IMR-90 (cell line): ENCODE data around the gene TANGO2. TPM values are rescaled to one million over a fixed set of nuclear protein-coding genes. Genes with fewer than 3 reads are reported as not detected.

Experiments used
- ATAC-seq: fragments of 200-7000 bp; cut with Tn5 transposase; 2 replicates; pipeline ENCODE4 v1.9.1; 2020; ENCODE audit warnings: low read depth, mild to moderate bottlenecking, moderate library complexity
- BruUV-seq: library from RNA; stranded (reverse); fragments of 400-500 nt; replicated peaks from 2 replicates; lab custom pipeline; 2021; lab: Mats Ljungman, UMichigan
- CTCF ChIA-PET: fragments of 300-600 bp; formaldehyde crosslinking; extraction: SDS; loops from one replicate; lab custom pipeline; 2021; ENCODE audit warnings: antibody characterized with exemption; lab: Yijun Ruan, JAX
- POLR2A ChIA-PET: fragments of 300-600 bp; sonication (Branson Sonifier 250); formaldehyde crosslinking; loops from one replicate; lab custom pipeline; 2022; ENCODE audit warnings: antibody characterized with exemption; ENCODE audit not compliant: unreplicated experiment; lab: Charles Lee
- DNase-seq: peaks from one replicate; pipeline ENCODE4 v3.0.0; 2013
- H2AFZ ChIP-seq: replicated peaks from 2 replicates; pipeline ENCODE3; 2013; ENCODE audit warnings: low read length, mild to moderate bottlenecking; ENCODE audit not compliant: poor library complexity
- H2AK5ac ChIP-seq: 2 replicates; pipeline ENCODE4 v1.6.1; 2013; ENCODE audit warnings: low read depth, low read length, inconsistent platforms
- H2AK9ac ChIP-seq: replicated peaks from 2 replicates; pipeline ENCODE3; 2013; ENCODE audit warnings: mild to moderate bottlenecking, low read depth, low read length, moderate library complexity; ENCODE audit not compliant: poor library complexity
- H2BK120ac ChIP-seq: 2 replicates; pipeline ENCODE4 v1.6.1; 2013; ENCODE audit warnings: low read depth, low read length, inconsistent platforms
- H2BK15ac ChIP-seq: 3 replicates; pipeline ENCODE4 v1.6.1; 2013; ENCODE audit warnings: low read depth, low read length, inconsistent platforms
- H2BK20ac ChIP-seq: 2 replicates; pipeline ENCODE4 v1.6.1; 2013; ENCODE audit warnings: low read depth, mild to moderate bottlenecking, inconsistent platforms, low read length, moderate library complexity
- H2BK5ac ChIP-seq: 2 replicates; pipeline ENCODE4 v1.6.1; 2013; ENCODE audit warnings: mild to moderate bottlenecking, low read depth, low read length, inconsistent platforms; ENCODE audit not compliant: poor library complexity, severe bottlenecking
- H3K14ac ChIP-seq: replicated peaks from 2 replicates; pipeline ENCODE4 v1.6.1; 2013; ENCODE audit warnings: low read depth, low read length, inconsistent platforms
- H3K18ac ChIP-seq: 2 replicates; pipeline ENCODE4 v1.6.1; 2013; ENCODE audit warnings: low read depth, low read length, control low read depth
- H3K23ac ChIP-seq: 2 replicates; pipeline ENCODE4 v1.6.1; 2013; ENCODE audit warnings: low read depth, low read length, inconsistent platforms
- H3K27ac ChIP-seq: 2 replicates; pipeline ENCODE4 v1.5.1; 2013; ENCODE audit warnings: mild to moderate bottlenecking, control low read depth, low read length; ENCODE audit not compliant: insufficient read depth
- H3K27me3 ChIP-seq: 2 replicates; pipeline ENCODE4 v1.6.1; 2013; ENCODE audit warnings: low read length; ENCODE audit not compliant: control insufficient read depth, insufficient read depth
- H3K36me3 ChIP-seq: 2 replicates; pipeline ENCODE4 v1.6.1; 2013; ENCODE audit warnings: low read length, mixed read lengths; ENCODE audit not compliant: control insufficient read depth, insufficient read depth
- H3K4ac ChIP-seq: 2 replicates; pipeline ENCODE4 v1.6.1; 2013; ENCODE audit warnings: low read depth, low read length, inconsistent platforms
- H3K4me1 ChIP-seq: 2 replicates; pipeline ENCODE4 v1.6.1; 2013; ENCODE audit warnings: low read length, mixed read lengths; ENCODE audit not compliant: control insufficient read depth, insufficient read depth
- H3K4me2 ChIP-seq: 2 replicates; pipeline ENCODE4 v1.6.1; 2013; ENCODE audit warnings: low read depth, mild to moderate bottlenecking, control low read depth, low read length, moderate library complexity
- H3K4me3 ChIP-seq: 2 replicates; pipeline ENCODE4 v1.5.1; 2013; ENCODE audit warnings: low read depth, mild to moderate bottlenecking, control low read depth, low read length, moderate library complexity; ENCODE audit not compliant: insufficient read depth
- H3K56ac ChIP-seq: 2 replicates; pipeline ENCODE4 v1.6.1; 2013; ENCODE audit warnings: low read length, inconsistent platforms; ENCODE audit not compliant: insufficient read depth; ENCODE audit errors: extremely low read depth
- H3K79me1 ChIP-seq, 2 experiments: 2 replicates each; pipeline ENCODE4 v1.6.1; 2013; ENCODE audit warnings: low read length in 2 of 2, inconsistent platforms in 1 of 2, low read depth in 1 of 2
- H3K9ac ChIP-seq: 2 replicates; pipeline ENCODE4 v1.6.1; 2013; ENCODE audit warnings: low read depth, low read length, control low read depth
- H3K9me1 ChIP-seq: 2 replicates; pipeline ENCODE4 v1.6.1; 2013; ENCODE audit warnings: low read length, inconsistent platforms; ENCODE audit not compliant: insufficient read depth
- H3K9me3 ChIP-seq: 2 replicates; pipeline ENCODE4 v1.6.1; 2013; ENCODE audit warnings: low read length; ENCODE audit not compliant: control insufficient read depth, insufficient read depth
- H4K20me1 ChIP-seq: 2 replicates; pipeline ENCODE4 v1.6.1; 2013; ENCODE audit warnings: low read length, inconsistent platforms; ENCODE audit not compliant: insufficient read depth
- H4K5ac ChIP-seq: 2 replicates; pipeline ENCODE4 v1.6.1; 2013; ENCODE audit warnings: mild to moderate bottlenecking, low read depth, low read length, control low read depth
- H4K8ac ChIP-seq, 2 experiments: 2 replicates each; pipeline ENCODE4 v1.6.1; 2013; ENCODE audit warnings: low read depth in 2 of 2, low read length in 2 of 2, control low read depth in 1 of 2, inconsistent platforms in 1 of 2
- H4K91ac ChIP-seq: 2 replicates; pipeline ENCODE4 v1.6.1; 2013; ENCODE audit warnings: low read depth, low read length, inconsistent platforms; ENCODE audit not compliant: insufficient read depth
- FOS ChIP-seq: fragments of 150-350 bp; IDR thresholded peaks from 2 replicates; pipeline ENCODE4 v1.6.1; 2016; ENCODE audit warnings: low read depth, low read length
- MAFK ChIP-seq: IDR thresholded peaks from 2 replicates; pipeline ENCODE4 v1.6.1; 2012; ENCODE audit warnings: low read depth, low read length, improper control_type of control experiment
- MAZ ChIP-seq: IDR thresholded peaks from 2 replicates; pipeline ENCODE4 v1.6.1; 2012; ENCODE audit warnings: low read depth, mild to moderate bottlenecking, low read length, improper control_type of control experiment, moderate library complexity, borderline replicate concordance
- NFE2L2 ChIP-seq: fragments of 150-350 bp; IDR thresholded peaks from 2 replicates; pipeline ENCODE4 v1.6.1; 2016; ENCODE audit warnings: low read depth, mild to moderate bottlenecking, low read length
- WGBS, 2 experiments: methylation state at CpG; one replicate each; pipeline versions ENCODE4 v1.1.5 to v1.1.7; 2013; ENCODE audit warnings: missing lambda C conversion rate in 2 of 2; ENCODE audit not compliant: insufficient read length in 1 of 2; ENCODE audit errors: extremely low coverage in 2 of 2; 5-methylcytosine and 5-hydroxymethylcytosine counted together
- dilution Hi-C: fragments of 300-500 bp; cut with HindIII; formaldehyde crosslinking; loops from one replicate; pipeline ENCODE4 v1.14.3; 2018; ENCODE audit warnings: low sequenced_read_pairs; ENCODE audit not compliant: unreplicated experiment
- in situ Hi-C: fragments of 300-500 bp; cut with MboI; formaldehyde crosslinking; loops from 3 replicates; pipeline ENCODE4 v1.14.3; 2019; ENCODE audit warnings: low sequenced_read_pairs, inconsistent platforms, mixed read lengths
- intact Hi-C: fragments of 100-400 bp; cut with micrococcal nuclease; formaldehyde crosslinking; loops from 2 replicates; pipeline ENCODE4 v1.10.0; 2022
- polyA plus RNA-seq, 3 experiments: library from polyadenylated mRNA; depleted of rRNA; stranded (reverse); fragments of >200 nt; gene quantifications; 2 replicates each; pipeline ENCODE4 v1.2.3, GENCODE V29; 2012; ENCODE audit warnings: low replicate concordance in 1 of 3
- total RNA-seq: library from RNA; depleted of rRNA; stranded (reverse); fragments of >200 nt; gene quantifications from 2 replicates; pipeline ENCODE4 v1.2.3, GENCODE V29; 2012

TANGO2 gene
- total and polyA plus RNA-seq, 2 of the 4 experiments (the other 2 are of a cell fraction), result 45.1 to 75.1 TPM

DNA sequence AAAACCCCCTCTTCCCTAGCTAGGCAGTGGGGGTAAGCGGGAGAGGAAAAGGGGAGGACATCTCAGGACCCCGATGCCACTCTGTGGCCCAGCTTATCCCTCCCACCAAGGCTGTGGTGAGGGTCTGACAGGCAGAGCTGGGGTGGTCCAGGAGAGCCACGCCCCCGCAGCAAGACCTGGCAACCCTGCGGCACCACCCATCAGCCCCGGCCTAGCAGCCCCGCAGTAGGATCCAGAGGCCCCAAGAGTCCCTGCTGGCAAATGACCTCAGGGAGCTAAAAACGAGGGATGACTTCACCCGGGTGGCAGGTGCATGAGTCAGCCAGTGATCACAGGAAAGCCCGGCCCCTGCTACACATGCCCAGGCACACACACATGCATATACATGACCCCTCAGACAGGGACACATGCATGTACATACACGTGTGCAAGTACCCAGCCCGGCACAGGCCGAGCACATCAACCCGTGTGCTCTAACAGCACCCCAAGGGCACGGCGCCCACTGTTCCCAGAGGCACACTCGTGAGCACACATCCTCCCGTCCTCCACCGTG lies 36.6 kb upstream of the TANGO2 start:
- BruUV-seq, result no TSS peak
- Histone ChIP-seq H3K27me3 (no peaks in the 10 kb centered on the region), H3K4me3 (no peak overlapping the region), H3K9me1 (peaks cover 17% of the 10 kb centered on the region), H2AK9ac (peak overlapping the region; percentile 87), H3K18ac (peak overlapping the region; percentile 21; the same call in 1 of the 2 replicates), H3K4me2 (no peak overlapping the region), H2AK5ac (peak overlapping the region; percentile 97), H2BK120ac (peak overlapping the region; percentile 68; the same call in 1 of the 2 replicates), H4K91ac (peak overlapping the region; percentile 79; the same call in 1 of the 2 replicates), H2BK15ac (peak overlapping the region; percentile 81; the same call in 2 of the 3 replicates), H3K27ac (no peak overlapping the region), H4K8ac (peak overlapping the region in 1 of 2 experiments; percentile 35; a peak in 2 of 4 replicates), H2AFZ (peak overlapping the region; percentile 58), H3K23ac (no peak overlapping the region; the same call in 1 of the 2 replicates), H3K56ac (no peak overlapping the region; the same call in 1 of the 2 replicates), H3K14ac (peak overlapping the region; percentile 14; the same call in 1 of the 2 replicates), H2BK20ac (0 out of 2 replicates have a peak overlapping the region, but pooled peaks have one; percentile 45), H3K4me1 (peaks cover 13% of the 10 kb centered on the region), H3K79me1 (peaks cover 4 to 37% of the 10 kb centered on the region in 2 experiments; a peak in 3 of 4 replicates), H3K9ac (0 out of 2 replicates have a peak overlapping the region, but pooled peaks have one; percentile 25), H4K20me1 (peaks cover 18% of the 10 kb centered on the region; the same call in 1 of the 2 replicates), H3K9me3 (no peaks in the 10 kb centered on the region), H2BK5ac (peak overlapping the region; percentile 44), H3K36me3 (peaks cover 11% of the 10 kb centered on the region), H3K4ac (peak overlapping the region; percentile 73), H4K5ac (no peak overlapping the region; the same call in 1 of the 2 replicates)
- ATAC-seq, result peak; percentile 21
- ChIA-PET POLR2A (no interaction called here), CTCF (no interaction called here)
- intact Hi-C loops, result no loop called here
- dilution Hi-C loops, result no loop called here
- 79% methylated on average over 14 of the region's 19 CpGs; no CpG with 5 or more reads in 1 of the 2 experiments for WGBS, 2 experiments
- DNase-seq, result peak; percentile 79
- in situ Hi-C loops, result no loop called here
- TF ChIP-seq NFE2L2, result no peak
- peak; percentile 30; the same call in 1 of the 2 replicates for TF ChIP-seq MAZ
- TF ChIP-seq FOS, result peak; percentile 46; the same call in 1 of the 2 replicates
- no peak for TF ChIP-seq MAFK
